ENCODE results near the gene SECTM1.

The SECTM1 gene

DNA sequence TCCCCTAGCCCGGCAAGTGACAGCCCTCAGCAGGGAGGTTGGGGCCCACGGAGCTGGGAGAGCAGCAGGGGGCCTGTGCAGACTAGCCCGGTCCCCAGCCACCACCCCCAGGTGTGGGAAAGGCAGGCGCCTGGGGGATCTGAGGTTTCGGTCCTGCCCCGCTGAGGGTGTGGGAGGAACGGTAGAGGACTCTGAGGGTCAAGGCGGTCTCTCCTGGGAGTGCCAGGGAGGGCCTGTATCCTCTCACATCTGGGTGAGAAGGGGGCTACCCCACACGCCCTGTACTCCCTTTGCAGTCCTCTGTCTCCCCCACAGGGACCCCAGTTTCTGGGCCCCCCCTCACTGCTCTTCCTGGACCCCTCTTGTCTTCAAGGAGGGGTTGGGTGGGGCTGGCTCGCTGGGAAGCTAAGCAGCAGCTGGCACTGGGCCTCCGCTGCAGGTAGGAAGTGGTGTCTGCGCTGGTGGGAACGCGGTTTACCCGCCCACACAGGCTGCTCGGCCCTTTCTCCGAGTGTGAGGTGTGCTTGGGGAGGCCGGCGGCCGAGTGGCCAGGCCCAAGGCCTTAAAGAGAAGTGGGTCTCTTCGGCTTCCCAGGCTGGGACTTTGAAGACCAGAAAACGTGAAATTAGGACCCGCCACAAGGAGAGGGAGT, 31.5 kb downstream of the SECTM1 start:
- peak in 1 of 4 experiments; percentile 68 for DNase-seq (ENCODE audit: low read depth in 4 of 4, low spot score in 1 of 4)

DNA sequence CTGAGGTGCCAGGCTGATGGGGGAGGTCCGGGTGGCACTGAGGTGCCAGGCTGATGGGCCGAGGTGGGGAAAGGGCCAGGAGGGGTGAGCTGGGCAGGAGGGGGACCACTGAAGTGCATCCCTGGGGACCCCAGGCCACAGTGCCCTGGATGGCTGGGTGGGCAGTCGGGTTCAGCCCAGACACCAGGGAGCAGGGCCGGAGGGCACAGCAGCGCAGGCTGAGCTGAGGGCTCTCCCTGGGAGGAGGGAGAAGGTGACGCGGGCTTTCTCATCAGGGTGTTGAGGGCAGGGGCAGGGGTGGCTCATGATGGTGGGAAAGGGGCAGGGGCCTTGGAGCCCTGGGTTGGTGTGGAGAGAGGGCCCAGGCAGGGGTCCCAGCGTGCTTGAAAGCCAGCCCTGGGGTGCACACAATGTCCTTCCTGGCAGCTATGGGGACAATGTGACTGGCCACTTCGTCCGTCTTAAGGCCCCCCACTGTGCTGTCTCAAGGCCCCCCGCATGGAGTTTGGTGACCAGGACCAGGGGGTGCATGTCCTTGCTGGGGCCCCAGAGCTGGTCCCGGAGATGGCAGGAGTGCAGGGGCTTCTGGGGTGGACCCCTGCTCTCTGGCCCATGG, 32.2 kb downstream of the SECTM1 start:
- DNase-seq (ENCODE audit: low read depth in 4 of 4, low spot score in 1 of 4), result no peak

DNA sequence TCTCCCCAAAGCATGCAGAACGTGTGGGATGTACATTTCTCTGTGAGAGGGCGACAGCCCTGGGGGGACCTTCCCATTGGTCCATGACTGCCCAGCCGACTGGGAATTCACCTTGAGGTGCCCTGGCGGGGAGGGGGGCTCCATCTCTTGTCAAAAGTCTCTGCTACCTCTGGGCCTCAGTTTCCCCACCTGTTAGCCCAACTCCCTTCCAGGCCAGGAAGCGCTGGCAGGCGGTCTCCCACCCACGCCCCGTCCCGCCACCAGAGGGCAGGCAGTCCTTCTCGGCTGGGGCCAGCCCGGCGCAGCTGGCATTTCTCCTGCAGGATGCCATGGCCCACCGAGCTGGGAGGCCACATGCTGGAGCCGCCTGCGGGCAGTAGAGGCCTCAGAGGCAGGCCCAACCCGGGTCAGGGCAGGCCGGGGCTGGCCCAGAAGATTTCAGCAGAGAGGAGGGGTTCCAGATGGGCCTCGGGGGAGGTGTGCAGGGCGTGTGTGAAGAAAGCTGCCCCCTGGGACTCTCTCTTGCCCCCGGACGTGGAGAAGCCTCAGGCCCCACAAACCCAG, 32.8 kb downstream of the SECTM1 start:
- peak in 1 of 4 experiments; percentile 66 for DNase-seq (ENCODE audit: low read depth in 4 of 4, low spot score in 1 of 4)

DNA sequence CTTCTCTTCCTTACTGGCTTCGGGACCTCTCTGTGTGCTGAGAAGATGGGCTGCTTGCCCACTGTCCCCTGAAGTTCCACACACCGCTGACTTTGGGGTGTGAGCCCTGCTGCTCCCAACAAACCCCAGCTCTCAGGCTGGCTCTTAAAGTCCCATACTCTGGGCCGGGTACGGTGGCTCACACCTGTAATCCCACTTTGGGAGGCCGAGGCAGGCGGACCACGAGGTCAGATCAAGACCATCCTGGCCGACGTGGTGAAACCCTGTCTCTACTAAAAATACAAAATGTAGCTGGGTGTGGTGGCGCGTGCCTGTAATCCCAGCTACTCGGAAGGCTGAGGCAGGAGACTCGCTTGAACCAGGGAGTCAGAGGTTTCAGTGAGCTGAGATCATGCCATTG, 33.3 kb downstream of the SECTM1 start:
- DNase-seq (ENCODE audit: low read depth in 4 of 4, low spot score in 1 of 4), result no peak

DNA sequence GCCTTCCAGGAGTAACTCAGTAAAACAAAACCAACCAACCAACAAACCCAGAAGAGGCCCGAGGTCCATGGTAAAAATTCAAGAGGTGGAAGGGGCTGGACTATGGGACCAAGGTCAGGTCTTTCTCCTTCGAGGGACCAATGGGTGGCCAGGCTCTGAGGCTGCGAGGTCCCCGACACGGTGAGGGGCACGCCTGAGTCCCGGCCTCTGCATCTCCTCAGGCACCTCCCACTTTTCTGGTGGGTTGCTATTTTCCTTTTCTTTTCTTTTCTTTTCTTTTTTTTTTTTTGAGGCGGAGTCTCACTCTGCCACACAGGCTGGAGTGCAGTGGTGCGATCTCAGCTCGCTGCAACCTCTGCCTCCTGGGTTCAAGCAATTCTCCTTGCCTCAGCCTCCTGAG, 34.1 kb downstream of the SECTM1 start:
- DNase-seq (ENCODE audit: low read depth in 4 of 4, low spot score in 1 of 4), result peak in 1 of 4 experiments; percentile 70

DNA sequence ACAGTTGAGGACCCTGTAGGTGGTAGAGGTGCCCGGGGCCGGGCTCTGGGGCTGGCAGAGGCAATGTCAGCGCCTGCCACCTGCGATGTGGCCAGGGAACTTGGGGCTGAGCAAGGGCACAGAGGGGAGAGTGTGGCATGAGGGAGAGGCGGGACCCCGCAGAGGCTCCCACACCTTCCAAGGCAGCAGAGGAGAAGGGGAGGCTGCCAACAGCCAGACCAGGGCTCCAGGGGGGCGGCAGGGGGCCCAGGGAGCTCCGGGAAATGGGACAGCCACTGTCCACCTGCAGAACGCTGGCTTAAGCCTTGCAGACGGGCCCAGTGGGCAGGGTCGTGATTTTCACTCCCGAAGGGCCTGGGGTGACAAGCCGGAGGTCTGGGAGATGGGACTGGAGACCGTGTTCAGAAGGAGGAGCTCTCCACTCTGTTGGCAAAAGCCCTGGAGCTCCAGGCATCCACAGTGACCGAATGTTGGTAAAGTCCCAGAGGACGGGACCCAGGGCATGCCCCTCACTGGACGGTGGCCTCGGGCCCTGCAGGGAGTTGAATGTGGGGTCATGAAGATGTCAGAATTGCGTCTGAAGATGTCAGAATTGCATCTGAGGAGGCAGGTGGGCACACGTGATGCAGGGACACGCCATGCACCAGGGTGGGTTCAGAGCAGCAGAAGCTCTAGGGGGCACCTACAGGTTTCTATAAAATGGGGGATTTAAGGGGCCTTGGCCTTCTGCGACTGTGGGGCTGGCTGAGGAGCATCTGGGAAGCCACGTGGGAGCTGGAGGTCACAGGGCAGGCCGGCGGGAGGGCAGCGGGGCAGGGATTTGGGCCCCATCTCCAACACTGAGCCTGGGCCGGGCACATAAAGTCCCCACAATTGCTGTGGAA, 34.8 kb downstream of the SECTM1 start:
- no peak for DNase-seq (ENCODE audit: low read depth in 4 of 4, low spot score in 1 of 4)

DNA sequence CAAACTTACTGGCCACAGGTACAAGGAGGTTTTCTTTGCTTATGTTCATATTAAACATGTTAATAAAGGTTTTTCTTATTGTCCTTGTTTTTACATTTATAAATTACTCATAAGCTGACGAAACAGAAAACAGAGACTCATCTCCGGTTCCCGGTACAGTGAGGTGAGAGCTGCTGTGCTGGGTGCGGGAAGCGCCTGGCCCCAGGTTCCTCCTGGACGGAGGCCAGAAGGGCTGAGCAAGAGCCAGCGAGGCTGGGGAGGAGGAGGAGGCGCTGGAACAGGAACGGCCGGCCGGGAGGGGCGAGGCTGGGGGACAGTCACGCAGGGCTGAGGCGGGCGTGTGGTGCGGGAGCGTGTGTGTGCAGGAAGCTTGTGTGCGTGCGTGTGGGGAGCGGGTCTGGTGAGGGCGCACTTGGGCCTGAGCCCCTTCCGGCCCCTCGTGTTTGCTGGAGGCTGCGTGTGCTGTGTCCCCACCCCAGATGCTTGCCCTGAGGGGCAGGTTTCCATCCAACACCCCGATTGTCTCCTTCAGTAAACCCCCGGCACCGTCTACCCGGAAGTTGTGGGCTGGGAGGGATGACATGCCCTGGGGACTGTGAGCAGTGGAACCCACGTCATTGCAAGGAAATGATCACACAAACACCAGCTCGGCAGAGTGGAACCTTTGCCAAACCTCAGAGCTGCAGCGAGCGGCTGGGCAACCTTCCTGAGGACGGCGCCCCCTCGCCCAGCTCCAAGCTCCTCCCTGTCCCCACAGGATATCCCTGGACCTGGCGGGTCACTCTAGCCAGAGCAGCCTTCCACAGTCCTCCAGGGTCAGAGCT, 35.6 kb downstream of the SECTM1 start:
- peak; percentile 69 to 91 (median 83) for DNase-seq (ENCODE audit: low read depth in 4 of 4, low spot score in 1 of 4)

DNA sequence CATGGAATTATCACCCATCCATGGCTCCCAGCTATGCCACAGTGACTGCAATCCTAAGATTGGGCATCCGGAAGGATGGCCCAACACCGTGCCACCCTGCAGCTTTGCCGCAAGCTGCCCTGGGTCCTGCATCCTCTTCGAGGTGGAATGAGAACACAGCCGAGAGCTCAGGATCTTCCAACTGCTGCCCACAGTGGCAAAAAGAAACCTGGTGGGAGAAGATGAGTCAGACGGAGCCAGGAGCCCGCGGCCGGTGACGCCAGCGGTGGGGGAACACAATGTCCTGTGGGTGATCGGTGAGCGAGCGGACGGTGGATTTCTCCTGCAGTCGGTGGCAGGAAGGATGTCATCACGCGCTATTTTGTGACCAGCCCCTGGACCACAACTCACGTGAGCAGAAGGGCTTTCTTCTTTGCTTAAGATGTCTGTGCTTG, 36.3 kb downstream of the SECTM1 start:
- DNase-seq (ENCODE audit: low read depth in 4 of 4, low spot score in 1 of 4), result peak in 2 of 4 experiments; percentile 74 to 90

DNA sequence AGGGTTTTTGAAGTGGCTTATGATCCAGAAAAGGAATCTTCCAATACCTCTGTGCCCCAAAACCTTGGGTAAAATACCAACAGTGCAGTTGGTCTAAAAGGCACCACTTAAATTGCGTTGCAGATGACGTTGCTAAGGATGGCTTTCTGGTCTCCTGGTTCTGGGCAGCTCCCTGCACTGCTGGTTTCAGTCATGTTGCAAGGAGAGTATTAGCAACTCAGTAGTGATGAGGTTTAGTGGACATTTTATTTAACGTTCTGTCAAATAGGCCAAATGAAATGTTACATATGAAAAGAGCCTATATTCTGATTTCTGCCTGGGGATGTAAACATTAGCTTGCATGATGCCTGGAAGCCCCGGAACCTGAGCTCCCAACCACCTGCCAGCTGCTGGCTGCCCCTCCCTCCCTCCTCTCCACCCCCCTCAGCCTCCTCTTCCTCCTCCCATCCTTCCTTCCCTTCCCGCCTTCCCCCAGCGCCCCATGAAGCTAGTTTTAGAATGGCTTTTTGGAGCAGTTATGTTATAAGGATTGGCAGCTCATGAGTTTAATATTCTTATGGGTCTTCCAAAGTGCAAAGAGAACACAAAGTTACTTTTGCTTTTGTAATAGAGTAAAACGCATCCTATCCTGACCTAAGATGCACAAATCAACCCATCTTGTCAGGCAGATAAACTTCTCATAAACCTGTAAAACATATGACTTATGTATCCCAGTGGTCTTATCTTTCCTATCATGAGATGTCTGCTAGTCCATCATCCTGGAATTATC, 36.9 kb downstream of the SECTM1 start:
- no peak for DNase-seq (ENCODE audit: low read depth in 4 of 4, low spot score in 1 of 4)

DNA sequence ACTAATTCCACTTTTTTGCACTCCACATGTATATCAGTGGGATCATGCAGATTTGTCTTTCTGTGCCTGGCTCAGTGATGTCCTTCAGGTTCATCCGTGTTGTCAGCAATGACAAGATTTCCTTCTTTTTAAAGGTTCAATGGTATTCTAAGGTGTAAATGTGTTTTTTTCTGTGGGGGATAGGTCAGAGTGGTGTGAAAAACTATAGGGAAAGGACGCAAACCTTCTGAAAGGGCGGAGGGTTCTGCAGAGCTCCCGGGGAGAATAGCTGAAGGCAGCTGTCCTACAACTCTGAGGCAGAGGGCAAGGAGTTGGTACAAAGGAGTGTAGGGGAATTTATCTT, 38.1 kb downstream of the SECTM1 start:
- no peak for DNase-seq (ENCODE audit: low read depth in 4 of 4, low spot score in 1 of 4)

DNA sequence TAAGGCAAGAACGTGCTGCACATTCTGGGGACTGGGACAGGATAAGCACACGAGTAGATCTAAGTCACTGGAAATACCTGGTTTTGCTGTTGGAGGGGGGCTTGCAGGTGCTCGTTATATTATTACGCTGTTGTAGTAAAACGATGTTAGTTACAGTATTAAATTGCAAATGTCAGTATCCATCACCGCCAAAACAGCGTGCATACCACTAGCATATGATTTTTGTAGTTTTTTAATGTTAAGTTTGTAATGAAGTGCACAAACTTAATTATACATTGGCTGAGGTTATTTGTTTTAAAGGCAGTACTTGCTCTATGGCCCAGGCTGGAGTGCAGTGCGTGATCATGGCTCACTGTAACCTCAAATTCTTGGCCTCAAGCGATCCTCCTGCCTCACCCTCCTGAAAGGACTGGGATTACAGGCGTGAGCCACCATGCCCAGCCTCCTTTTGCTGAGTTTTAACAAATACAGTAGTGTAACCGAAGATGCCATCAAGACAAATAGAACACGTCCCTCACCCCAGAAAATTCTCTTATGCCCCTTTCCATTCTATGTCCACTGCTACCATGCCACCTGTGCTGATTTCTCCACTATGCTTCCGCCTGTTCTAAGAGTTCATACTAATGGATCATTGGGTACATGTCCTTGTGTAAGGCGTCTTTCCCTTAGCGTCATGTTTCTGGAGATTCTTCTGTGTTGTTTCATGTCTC, 39.3 kb downstream of the SECTM1 start:
- no peak for DNase-seq (ENCODE audit: low read depth in 4 of 4, low spot score in 1 of 4)

DNA sequence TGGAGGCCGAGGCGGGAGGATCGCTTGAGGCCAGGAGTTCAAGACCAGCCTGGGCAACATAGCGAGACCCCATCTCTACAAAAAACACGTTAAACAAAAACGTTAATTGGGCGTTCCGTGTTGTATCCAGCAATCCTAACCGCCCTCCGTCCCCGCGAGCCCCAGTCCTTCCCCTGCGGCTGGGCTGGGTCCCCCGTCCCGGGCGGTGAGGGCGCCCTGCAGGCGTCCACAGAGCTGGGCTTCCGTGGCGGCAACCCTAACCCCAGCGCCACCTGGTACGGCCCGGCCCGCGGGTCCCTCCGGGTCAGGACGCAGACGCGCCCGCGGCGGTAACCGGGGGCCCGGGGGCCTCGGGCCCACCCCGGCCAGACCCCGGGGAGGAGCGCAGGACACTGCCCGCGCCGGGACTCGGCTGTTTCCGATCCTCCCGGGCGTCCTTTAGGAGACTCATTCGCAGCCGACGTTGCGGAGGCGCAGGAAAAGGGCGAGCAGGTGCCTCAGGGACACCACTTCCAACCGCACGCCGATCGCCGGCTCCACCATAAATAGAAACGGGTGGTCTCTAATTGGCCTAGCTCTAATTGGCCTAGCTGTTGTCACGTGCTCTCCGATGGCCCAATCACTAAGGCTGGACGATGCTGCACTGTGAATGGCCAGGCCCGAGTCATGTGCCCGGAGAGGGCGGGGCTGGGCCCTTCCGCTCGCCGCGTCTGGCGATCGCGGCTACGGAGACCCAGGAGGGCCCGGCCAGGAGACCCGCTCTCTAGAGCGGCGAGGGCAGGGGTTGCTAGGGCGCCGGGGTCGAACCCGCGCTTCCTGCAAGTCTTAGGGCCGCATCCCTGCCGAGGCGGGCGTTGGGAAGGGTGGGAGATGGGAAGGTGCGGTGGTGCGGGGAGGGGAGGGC, 41.1 kb downstream of the SECTM1 start:
- DNase-seq (ENCODE audit: low read depth in 4 of 4, low spot score in 1 of 4), result peak; percentile 71 to 90 (median 80)

DNA sequence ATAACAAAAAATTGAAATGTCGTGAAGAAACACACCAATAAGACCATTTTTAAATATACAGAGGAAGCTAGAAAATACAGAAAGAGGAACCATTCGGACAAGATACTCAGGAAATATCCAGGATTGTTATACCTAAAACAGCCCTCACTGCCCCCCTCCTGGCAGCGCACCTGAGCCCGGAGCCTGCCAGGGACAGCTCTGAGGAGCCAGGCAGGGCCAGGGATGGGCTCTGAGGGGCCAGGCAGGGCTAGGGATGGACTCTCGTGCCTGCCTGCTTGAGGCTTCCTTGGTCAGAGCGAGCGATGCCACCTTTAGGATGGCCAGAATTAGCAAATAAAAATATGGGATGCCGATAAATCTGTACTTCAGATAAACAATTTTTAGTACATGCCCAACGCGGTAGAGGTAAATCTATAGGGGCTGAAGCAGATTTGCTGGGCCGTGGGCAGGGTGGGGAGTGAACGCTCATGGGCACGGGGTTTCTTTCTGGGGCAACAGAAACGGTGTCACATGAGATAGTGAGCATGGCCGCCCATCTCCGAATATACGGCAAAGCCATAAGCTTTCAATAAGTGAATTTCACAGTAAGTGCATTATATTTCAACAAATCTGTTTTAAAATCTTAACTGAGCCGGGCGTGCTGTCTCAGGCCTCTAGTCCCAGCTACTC, 41.9 kb downstream of the SECTM1 start:
- no peak for DNase-seq (ENCODE audit: low read depth in 4 of 4, low spot score in 1 of 4)

DNA sequence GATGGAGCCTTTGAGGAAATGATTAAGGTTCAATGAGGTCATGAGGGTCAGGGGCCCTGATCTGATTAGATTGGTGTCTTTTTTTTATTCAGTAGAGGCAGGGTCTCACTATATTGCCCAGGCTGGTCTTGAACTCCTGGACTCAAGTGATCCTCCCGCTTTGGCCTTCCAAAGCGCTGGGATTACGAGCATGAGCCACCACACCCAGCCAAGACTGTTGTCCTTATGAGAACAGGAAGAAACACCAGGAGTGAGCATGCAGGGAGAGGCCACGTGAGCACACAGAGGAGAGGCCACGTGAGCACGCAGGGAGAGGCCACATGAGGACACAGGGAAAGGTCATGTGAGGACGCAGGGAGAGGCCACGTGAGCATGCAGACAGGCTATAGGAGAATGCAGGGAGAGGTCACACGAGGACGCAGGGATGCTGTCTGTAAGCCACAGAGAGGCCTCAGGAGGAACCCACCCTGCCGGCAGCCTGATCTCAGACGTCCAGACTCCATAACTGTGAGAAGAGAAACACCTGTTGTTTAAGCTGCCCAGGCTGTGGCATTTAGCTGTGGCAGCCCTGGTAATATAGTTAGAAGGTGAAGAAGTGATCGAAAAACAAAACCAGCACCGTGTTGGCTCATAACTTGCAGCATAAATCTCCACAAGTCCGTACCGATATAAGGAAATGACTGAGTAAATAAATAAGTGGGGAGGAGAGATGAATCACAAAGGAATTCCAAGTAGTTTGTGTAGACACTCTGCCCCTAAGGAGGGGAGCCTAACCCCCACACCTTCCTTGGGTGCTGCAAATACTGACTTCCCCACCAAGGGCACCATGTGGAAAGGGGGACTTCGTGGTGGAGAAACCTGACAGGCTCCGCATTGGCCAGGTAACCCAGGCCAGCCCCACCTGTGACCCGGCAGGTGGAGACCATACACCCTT, 45.4 kb downstream of the SECTM1 start:
- DNase-seq (ENCODE audit: low read depth in 4 of 4, low spot score in 1 of 4), result no peak

DNA sequence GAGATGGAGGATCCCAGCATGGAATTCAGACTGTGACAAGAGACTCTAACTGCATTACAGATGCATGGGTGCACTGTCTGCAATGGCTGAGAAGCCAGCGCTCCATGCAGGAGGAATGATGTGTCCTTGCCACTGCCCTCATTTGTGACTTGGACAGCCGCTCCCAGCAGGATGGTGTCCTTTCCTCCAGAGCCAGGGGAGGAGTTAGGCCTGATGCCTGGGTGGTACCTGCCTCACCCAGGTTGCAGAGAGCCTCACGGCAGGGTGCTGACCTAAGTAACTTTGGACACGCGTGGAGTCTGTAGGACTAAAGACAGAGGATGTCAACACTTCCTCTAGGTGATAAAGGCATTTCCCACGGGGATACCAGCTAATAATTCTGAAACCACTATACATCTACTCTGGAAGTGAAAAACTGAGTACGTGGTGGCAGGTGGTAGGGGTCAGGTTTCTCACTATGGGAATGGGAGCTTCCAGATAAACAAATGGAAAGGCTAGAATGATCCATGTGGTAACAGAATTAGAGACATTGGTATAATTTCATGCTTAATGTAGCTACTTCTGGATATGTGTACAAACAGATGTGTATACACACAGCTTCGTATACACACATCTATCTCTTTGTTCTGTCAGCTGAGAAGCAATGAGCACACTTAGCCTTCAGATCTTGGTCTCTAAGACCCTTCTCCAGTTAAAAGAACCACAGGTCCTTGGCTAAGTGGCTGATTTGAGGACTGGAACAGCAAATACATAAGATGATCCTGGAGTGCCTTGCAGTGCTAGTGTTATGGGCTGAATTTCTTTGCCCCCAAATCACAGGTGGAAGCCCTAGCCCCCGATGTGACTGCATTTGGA, 46.3 kb downstream of the SECTM1 start:
- no peak for DNase-seq (ENCODE audit: low read depth in 4 of 4, low spot score in 1 of 4)

DNA sequence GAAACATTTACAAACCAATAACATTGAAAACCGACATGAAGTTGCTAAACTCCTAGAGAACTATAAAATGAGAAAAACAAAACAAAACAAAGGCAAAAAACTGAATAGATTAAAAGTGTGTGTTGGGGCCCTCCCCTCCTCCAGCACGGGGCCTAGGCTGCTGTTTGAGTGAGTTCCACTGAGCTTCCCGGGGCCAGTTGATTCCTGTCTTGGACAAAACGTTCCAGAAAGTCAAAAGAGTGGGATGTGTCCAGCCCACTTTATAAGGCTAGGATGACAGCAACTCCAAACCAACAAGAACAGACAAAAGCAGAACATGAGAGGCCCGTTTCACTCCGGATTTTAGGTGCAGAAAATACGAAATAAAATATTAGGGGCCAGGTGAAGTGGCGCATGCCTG, 48.4 kb downstream of the SECTM1 start:
- DNase-seq (ENCODE audit: low read depth in 4 of 4, low spot score in 1 of 4), result no peak
